HG02973 (cell line): ENCODE data around the gene CEP126.
A peak's percentile ranks its signal among the peaks of the same experiment; 100 is the strongest.
"Not testable (repeated sequence)": the region's sequence is repeated elsewhere in the genome, so short reads cannot be mapped to it uniquely, and the experiment has no call there.

Source experiments
- ATAC-seq: cut with Tn5 transposase; IDR thresholded peaks from one replicate; pipeline ENCODE4 v1.9.1; 2021; ENCODE audit warnings: moderate library complexity; ENCODE audit not compliant: unreplicated experiment

Gene CEP126

DNA sequence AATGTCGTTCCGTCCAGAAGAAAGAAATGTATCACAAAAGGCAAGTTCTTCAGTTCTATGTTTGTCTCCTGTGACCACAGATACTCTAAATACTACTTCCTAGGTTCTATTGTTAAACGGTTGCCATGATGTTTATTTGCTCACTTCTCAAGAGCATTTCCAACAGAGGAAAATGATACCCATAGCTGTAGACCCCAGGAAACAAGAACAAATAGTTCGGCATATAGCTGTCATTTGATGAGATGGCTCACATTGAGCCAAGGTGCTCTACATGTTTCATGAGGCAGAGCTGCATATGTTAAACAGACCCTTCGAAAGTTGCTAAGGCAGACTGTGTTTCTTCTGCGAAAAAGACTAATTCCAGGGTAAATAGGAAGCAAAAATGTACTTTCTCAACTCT lies 16.9 kb downstream of the CEP126 start:
- ATAC-seq = no peak

DNA sequence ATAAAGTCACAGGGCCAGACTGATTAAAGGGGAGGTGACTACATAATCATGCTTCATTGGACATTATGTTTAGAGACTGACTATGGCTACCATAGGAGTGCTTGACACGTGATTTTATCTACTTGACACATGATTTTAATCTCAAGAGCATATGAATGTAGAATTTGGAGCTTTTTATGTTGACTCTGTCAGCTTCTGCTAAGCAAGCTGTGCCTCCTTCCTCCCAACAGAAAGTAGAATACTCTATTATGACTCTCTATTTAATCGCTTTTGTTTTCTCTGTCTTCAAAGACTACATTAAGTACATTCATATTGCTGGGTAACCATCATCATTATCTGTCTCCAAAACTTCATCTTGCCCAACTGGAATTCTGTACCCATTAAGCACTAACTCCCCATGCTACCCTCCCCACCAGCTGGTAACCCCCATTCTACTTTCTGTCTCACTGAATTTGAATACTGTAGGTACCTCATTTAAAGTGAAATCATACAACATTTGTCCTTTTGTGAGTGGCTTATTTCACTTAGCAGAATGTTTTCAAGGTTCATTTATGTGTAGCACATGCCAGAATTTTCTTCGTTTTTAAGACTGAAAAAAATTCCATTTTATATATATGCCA lies 26.2 kb downstream of the CEP126 start:
- ATAC-seq = no peak

DNA sequence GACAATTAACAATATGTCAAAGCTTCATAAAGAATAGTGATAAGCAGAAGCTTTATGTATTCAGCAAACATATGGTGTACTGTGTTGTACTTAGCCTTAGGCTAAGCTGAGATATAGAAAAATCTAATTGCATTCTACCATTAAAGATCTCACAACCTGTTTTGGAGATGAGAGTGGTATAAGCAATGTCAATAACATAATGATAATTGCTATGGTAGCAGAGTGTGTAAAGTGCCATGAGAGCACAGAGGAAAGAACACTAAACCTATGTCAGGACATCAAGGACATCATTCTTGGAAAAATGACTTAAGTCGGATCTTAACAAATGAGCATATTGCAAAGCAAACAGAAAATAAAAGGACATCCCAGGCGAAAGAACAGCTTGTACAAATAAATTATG lies 30.1 kb downstream of the CEP126 start:
- ATAC-seq = no peak

DNA sequence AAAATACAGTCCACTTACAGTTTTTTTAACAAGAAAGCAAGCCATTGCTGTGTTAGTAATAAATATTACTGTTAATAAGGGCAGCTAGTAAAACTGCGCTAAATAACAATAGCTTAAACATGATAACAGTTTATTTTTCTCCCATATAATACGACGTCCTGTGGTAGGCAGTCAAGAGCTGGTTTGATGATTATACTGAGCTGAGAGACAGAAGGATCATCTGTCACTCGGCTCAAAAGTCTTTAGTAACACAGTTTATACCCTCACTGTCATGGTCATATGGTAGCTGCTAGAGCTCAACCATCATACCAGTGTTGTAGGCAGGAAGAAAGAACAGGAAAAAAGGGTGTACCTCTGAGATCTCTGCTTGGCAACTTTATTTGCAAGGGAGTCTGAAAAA lies 30.6 kb downstream of the CEP126 start:
- ATAC-seq = no peak

DNA sequence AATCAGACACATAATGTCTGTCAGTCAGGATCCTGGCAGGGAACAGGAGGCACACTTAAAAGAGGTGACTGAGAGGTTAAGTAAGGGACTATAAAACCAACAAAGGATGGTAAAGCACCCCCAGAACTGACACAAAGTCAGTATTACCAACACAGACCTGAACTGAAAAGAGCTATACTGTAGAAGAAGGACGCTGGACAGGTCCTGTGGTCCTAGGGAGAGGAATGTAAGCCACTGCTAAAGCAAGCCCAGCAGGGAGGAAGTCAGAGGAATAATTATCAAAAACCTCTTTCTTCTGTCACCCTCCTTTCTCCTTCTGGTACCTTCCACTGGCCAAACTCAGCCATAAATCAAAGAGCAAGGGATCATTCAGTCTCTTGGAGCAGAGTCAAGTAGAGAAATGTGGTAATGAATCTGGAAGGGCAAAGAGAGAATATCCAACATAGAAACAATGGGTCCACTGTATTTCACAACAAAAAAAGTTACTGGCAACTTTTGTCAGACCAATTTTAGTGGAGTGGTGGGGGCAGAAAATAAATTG lies 34.9 kb downstream of the CEP126 start:
- no peak for ATAC-seq

DNA sequence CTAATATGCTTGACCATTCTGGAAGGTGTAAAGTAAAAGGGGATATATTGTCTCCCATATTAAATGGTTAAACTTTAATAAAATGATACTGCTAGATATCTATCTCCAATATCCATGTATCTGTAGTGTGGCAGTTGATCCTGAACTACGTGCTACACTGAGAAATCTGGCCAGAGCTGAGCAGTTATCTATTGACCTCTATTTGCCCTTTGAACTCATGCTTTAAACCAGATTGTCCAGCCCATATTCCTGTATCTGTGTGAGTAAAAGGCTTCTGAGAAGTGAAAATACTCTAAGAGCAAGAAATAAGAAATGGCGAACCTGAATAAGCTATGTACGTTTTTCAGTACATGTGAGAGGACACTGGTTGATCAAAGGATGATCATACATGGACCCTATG lies 40.5 kb downstream of the CEP126 start:
- ATAC-seq = no peak

DNA sequence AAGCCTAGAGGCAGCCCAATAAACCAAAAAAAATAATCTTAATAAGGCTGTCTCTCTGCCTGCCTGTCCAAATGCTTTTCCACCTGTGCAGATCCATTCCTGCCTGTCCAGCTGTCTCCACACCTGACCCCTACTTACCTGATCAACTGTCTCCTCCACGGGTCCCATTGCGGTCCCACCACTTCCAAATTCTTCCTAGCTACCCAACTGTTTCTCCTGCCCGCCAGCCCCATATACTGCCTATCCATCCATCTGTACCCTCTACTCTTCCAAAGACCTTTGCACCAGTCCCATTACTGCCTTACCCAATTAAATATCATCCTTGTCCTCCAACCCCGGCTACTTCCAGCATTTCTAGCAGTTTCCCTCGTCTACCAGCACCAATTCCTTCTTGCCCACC lies 40.9 kb downstream of the CEP126 start:
- ATAC-seq = no peak

DNA sequence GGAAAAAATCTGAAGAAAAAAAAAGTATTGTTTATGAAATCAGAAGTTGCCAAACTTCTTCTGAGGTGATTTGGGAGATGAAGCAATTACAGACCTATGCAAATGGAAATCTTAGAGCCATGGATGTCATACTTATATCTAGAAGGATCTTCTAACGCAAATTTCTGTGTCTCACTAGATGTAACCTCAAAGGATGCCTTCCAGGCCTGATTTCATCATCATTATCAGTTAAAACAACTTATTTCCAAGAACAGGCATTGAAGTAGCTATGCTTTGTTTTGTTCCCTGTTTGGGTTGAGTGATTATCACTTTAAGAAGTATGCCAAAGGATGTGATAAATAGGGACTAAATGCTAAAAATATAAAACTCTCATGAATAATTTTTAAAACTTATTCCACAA lies 45.4 kb downstream of the CEP126 start:
- ATAC-seq = no peak

DNA sequence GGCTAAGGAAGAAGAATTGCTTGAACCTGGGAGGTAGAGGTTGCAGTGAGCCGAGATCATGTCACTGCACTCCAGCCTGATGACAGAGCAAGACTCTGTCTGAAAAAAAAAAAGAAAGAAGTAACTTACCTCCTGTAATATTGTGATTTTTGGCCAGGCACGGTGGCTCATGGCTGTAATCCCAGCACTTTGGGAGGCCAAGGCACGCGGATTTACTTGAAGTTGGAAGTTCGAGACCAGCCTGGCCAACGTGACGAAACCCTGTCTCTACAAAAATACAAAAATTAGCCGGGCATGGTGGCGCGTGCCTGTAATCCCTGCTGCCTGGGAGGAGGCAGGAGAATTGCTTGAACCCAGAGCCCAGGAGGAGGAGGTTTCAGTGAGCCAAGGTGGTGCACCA lies 49.4 kb downstream of the CEP126 start:
- ATAC-seq = not testable (repeated sequence)

DNA sequence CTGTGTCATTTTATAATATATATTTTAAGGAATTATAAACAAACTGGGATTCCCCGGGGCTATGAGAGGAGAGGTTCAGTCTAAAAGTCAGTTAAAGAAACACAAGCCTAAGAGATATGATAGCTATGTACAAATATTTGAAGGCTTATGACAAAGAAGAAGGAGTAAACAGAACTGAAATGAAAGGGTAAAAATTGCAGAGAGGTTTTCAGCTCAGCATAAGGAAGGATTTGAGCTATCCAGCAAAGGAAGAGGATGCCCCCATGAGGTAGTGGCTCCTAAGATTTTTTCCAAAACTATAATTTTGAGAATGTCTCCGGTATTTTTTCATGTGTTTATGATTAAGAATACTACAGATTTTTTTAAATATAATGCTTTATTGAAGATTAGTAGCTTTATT lies 59.4 kb downstream of the CEP126 start:
- ATAC-seq = no peak

DNA sequence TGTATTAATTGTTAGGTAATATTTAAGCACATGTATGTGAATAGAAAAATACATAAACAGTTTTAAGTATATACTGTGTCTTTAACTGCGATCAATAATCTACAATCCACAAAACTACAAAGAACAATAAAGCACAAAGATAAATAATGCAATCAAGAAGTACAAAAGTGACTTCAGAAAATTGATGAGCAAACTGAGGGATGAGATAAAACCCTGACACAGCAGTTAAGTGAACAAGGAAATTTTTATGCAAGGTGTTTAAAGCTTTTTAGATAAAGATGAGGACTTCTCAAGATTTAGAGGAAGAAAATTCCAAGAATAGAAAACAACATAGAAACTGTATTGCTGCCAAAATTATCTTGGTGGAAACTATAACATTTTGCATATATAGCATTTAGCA lies 60.0 kb downstream of the CEP126 start:
- ATAC-seq = no peak

DNA sequence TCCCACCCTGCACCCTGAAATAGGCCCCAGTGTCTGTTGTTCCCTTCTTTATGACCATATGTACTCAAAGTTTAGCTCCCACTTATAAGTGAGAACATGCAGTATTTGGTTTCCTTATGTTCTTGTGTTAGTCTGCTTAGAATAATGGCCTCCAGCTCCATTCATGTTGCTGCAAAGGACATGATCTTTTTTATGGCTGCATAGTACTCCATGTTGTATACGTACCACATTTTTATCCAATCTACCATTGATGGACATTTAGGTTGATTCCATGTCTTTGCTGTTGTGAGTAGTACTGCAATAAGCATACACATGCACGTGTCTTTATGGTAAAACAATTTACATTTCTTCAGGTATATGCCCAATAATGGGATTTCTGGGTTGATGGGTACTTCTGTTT lies 60.9 kb downstream of the CEP126 start:
- no peak for ATAC-seq

DNA sequence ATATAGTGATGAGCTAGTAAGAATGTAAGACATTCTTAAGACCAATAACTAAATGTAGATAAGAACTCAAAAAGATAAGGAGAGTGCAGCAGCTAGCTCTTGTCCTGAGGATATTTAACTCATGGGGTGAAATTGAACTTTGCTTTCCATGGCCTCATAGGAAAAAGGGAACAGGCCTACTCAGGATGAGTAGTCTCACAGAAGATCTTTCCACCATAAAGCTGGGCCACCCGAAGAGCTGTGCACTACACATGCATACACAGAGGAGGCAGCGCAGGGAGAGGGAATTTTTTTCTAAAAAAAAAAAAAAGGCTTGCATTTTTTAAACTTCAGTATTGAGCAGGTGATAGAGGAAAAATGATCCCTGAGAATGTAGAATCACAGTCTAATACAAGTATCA lies 72.6 kb downstream of the CEP126 start:
- ATAC-seq = no peak

DNA sequence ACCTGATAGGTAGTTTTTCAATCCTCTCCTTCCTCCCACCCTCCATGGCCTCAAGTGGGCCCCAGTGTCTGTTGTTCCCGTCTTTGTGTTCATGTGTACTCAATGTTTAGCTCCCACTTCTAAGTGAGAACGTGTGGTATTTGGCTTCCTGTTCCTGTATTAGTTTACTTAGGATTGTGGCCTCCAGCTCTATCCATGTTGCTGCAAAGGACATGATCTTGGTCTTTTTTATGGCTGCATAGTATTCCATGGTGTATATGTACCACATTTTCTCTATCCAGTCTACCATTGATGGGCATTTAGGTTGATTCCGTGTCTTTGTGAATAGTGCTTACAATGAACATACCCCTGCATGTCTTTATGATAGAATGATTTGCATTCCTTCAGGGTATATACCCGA lies 78.4 kb downstream of the CEP126 start:
- no peak for ATAC-seq

DNA sequence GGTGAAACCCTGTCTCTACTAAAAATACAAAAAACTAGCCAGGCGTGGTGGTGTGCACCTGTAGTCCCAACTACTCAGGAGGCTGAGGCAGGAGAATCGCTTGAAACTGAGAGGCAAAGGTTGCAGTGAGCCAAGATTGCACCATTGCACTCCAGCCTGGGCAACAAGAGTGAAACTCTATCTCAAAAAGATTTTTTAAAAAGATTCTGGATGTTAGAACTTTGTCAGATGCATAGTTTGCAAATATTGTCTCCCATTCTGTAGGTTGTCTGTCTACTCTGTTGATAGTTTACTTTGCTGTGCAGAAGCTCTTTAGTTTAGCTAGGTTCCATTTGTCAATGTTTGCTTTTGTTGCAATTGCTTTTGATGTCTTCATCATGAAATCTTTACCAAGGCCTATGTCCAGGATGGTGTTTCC lies 79.3 kb downstream of the CEP126 start:
- not testable (repeated sequence) for ATAC-seq

DNA sequence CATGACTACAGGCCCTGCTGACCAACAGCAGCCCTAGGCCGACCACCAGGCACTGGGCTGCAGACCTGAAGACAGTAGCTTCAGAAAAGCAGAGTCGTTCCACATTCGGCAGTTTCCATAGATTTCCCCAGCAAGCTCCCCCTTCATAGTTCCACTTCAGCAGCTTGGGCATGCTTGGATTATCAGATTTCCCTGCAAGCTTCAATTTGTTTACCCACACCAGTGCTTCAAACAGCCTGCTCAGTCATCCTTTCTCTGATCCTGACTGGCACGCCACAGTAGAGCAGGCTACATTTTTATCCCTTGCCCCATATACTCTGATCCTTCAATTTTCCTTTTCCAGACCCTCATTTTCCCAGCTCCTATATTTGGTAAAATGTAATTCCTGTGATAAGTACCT lies 81.3 kb downstream of the CEP126 start:
- no peak for ATAC-seq

DNA sequence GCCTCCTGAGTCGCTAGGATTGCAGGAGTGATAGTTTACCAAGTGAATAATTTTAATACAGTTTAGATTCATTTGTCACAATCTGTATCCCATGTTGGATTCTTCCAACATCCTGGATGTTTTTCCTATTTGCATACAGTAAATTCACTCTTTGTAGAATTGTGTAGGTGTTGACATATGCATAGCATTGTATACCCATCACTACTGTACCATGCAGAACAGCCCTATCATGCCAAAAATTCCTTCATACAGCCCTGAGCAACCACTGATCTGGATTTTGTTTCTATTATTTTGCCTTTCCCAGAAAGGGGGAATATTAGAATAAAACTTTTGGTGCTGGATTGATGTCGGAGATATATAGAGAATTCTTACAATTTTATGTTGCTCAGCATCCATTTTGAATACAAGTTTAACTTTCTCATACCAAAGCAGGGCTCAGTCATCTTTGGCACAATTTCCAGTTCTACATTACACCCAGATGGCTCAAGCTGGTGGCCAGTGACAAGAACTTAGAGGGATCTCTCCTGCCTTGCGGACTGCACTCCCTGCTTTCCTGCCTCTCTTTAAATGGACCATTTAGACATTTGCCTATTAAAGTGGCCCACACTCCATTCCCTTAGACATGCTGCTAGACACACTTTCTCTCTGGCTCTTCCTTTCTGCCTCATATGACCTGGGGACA lies 87.0 kb downstream of the CEP126 start:
- no peak for ATAC-seq

DNA sequence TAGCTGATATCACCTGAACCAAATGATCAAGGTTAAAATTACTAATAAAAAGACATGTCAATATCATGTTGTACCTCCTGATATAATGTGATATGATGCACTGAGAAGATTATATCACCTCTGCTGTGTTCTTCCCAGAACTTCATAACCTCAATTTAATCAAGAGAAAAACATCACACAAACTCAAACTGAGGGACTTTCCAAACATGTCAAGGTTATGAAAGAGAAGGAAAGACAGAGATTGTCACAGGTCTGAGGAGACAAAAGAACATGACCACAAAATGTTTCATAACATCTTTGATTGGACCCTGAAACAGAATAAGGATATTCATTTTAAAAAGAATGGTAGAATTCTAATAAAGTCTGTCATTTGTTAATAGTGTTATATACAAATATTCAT lies 89.4 kb downstream of the CEP126 start:
- no peak for ATAC-seq

DNA sequence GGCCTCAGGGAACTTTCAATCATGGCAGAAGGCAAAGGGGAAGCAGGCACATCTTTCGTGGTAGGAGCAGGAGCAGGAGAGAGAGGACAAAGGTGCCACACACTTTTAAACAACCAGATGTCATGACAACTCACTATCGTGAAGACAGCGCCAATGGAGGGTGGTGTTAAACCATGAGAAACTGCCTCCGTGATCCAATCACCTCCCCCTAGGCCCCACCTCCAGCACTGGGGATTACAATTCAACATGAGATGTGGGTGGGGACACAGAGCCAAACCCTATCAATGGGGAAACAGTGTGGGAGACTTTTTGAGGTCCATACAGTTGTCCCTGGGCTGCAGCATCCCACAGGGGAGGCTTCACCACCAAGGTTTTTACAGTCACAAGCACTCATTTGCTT lies 90.5 kb downstream of the CEP126 start:
- no peak for ATAC-seq

DNA sequence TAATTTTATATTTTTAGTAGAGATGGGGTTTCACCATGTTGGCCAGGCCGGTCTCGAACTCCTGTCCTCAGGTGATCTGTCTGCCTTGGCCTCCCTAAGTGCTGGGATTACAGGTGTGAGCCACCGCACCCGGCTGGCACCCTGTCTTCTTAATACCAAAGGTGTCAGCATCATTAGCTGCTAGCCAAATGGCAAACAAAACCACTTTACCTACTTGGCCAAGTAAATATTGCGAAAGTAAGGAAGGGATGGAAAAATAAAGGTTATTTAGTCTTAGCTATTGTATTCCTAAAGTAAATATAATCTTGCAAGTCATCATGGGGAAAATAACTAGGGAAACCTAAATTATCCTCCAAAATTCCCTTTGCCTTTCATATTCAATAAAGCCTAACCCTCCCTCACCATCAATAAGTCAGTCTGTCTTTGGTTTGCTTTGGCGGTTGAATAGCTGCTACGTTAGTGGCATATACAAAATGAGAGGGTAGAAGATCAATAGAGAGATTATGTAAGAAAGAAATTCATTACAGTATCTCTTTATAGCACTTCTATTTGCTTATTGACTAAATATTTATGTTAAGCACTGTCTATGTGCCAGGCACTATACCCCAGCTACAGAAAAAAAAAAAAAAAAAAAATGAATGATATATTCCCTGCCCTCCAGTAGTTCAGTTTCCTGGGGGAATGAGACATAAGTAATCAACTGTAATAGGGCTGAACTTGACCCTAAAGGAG lies 92.2 kb downstream of the CEP126 start:
- ATAC-seq = no peak

DNA sequence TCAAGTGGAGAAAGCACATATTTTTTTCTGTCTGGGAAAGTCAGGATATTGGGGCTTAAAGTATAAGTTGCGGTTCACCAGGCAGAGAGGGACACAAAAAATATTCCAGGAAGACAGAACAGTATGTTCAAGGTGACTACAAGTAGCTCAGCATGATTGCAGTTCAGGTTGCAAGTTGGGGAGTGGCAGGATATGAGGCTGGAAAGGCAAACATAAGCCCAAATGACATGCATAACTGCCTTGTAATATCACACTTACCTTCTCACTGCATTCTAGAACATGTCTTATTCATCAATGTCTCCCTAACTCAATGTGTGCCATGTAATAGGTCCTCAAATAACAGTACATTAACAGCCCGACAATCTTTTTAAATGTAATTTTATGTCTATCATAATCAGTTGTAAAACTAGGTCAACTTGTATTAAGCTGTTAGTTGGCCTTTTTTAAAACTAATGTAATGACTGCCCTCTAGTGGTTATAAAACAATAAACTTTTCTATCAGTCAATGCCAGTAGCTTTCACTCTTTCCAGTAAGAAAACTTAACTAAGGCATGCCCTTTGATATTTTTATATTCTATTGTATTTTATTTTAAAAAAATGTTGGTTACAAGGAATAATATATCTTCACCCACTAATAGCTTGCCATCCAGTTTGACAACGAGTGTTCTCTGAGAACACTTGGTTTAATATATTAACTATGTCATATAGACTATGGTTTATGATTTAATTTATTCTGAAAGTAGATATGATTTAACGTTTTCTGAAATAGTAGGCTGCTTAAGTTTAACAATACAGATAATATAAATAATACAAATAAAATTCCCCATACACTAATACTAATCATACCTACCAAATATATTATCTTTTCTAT lies 93.0 kb downstream of the CEP126 start:
- ATAC-seq = peak; percentile 84
